PFSK-1 (cell line): ENCODE data around the gene RBM26.

Experiments
- FOXP2 ChIP-seq: optimal IDR thresholded peaks from 2 replicates; pipeline ENCODE3; 2011; ENCODE audit warnings: borderline replicate concordance, control low read depth, inconsistent platforms; ENCODE audit not compliant: insufficient read depth; ENCODE audit errors: extremely low read length, extremely low read depth
- POLR2AphosphoS5 ChIP-seq: IDR thresholded peaks from 2 replicates; pipeline ENCODE4 v1.6.1; 2012; ENCODE audit warnings: low read depth, mild to moderate bottlenecking, control low read depth, low read length, moderate library complexity
- SIN3A ChIP-seq: IDR thresholded peaks from 2 replicates; pipeline ENCODE4 v1.6.1; 2012; ENCODE audit warnings: mild to moderate bottlenecking, low read length, moderate library complexity, borderline replicate concordance; ENCODE audit not compliant: insufficient read depth
- TAF1 ChIP-seq: IDR thresholded peaks from 2 replicates; pipeline ENCODE4 v1.6.1; 2012; ENCODE audit warnings: low read length, control low read depth, borderline replicate concordance; ENCODE audit not compliant: insufficient read depth
- TF ChIP-seq, protein P1 (sequence below), 2 experiments: IDR thresholded peaks; 2 replicates each; pipeline versions ENCODE4 v1.6.1 to v1.8.0; 2011 to 2012; ENCODE audit warnings: low read depth in 2 of 2, low read length in 2 of 2, control low read depth in 1 of 2, inconsistent platforms in 1 of 2, mild to moderate bottlenecking in 1 of 2, moderate library complexity in 1 of 2; ENCODE audit not compliant: insufficient read depth in 1 of 2

The RBM26 gene

DNA sequence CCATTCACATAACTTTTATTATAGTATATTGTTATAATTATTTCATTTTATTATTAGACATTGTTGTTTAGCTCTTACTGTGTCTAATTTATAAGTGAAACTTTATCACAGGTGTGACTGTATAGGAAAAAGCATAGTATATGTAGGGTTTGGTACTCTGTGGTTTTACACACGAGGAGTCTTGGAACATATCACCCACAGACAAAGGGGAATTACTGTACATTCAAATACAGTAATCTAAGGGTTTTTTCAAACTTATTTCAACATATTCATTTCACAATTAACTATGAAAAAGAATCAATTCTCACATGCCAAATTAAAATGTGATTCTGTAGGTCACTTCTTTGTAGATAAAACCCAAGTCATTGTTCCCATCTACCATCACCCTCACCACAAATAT lies 46.0 kb downstream of the RBM26 start:
- TF ChIP-seq FOXP2: no peak
- no peak for TF ChIP-seq SIN3A

DNA sequence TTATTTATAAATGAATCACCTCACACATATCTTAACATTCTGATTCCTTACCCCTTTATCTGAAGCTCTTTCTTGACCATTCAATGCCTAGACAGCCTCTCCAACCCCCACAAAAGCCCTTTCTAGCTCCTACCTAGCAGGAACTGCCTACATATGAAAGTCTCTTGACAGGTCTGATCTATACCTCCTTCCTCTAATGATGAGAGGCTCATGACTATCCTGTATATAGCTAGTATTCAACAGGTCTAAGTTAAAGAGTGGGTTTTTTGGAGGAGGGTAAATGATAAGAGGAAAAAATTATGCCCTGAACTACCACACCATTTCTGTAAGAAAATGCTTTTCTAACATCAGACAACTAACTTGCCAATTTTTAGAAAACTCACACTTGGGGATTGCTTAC lies 47.0 kb downstream of the RBM26 start:
- no peak for TF ChIP-seq SIN3A
- no peak for TF ChIP-seq TAF1

DNA sequence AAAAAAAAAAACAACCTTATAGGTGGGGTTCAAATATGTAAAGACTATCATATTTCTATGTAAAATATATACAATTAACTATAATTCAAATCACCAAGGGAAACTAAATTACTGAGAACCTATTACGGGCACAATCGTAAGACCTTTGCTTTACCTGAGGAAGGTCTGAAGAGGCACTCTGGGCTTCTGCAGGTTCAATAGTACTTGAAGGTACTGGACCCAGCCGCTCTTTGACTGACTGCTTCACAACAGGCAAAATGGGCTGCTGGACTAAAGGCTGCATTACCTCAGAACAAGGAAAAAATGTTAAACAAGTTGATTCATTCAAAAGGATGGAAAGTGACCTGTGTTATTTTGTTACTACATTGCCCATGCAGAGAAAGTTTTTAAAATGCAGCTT lies 51.8 kb downstream of the RBM26 start:
- no peak for TF ChIP-seq TAF1

DNA sequence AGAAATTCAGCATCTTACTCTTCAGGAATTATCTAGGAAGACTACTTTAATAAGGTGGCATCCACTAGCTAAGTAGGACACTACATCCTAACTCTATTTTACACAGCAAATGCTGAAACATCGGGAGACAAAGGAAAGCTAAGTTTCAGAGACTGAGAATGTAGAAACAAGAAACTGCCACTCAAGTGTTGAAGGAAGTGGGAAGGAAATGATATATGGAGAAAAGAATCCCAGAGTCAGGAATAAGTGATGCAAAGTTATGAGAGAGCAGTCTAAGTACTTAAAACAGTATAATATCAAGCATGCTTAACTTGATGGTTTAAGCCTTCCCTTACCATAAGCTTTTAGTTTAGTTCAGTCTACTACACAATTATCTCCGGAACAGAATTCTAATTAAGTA lies 52.4 kb downstream of the RBM26 start:
- no peak for TF ChIP-seq TAF1
- no peak for TF ChIP-seq FOXP2
- TF ChIP-seq SIN3A: no peak
- TF ChIP-seq, protein P1, sequence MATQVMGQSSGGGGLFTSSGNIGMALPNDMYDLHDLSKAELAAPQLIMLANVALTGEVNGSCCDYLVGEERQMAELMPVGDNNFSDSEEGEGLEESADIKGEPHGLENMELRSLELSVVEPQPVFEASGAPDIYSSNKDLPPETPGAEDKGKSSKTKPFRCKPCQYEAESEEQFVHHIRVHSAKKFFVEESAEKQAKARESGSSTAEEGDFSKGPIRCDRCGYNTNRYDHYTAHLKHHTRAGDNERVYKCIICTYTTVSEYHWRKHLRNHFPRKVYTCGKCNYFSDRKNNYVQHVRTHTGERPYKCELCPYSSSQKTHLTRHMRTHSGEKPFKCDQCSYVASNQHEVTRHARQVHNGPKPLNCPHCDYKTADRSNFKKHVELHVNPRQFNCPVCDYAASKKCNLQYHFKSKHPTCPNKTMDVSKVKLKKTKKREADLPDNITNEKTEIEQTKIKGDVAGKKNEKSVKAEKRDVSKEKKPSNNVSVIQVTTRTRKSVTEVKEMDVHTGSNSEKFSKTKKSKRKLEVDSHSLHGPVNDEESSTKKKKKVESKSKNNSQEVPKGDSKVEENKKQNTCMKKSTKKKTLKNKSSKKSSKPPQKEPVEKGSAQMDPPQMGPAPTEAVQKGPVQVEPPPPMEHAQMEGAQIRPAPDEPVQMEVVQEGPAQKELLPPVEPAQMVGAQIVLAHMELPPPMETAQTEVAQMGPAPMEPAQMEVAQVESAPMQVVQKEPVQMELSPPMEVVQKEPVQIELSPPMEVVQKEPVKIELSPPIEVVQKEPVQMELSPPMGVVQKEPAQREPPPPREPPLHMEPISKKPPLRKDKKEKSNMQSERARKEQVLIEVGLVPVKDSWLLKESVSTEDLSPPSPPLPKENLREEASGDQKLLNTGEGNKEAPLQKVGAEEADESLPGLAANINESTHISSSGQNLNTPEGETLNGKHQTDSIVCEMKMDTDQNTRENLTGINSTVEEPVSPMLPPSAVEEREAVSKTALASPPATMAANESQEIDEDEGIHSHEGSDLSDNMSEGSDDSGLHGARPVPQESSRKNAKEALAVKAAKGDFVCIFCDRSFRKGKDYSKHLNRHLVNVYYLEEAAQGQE (IDR thresholded peaks at IDR 0.05; ENCODE audit: insufficient read depth in 1 of 2, low read depth in 2 of 2, low read length in 2 of 2): no peak
- TF ChIP-seq POLR2AphosphoS5: no peak

DNA sequence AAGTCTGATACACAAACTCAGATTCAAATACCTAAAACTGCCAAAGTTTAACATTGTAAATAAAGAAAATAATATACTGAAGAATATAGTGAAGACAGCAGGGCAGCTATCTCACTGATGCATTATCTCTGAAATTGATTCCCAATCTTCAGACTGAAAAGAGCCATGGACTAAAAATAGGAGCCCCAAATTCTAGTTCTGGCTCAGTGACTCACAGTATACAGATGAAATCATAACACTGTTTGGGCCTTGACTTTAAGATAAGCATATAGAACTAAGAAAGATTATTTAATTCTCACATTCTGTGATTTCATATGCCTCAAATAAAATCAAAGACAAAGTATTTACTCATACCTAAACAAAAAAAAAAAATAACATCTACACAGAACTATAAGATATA lies 53.9 kb downstream of the RBM26 start:
- TF ChIP-seq FOXP2 (no peak), SIN3A (no peak), TAF1 (no peak)
- TF ChIP-seq, protein P1 (IDR thresholded peaks at IDR 0.05; ENCODE audit: insufficient read depth in 1 of 2, low read depth in 2 of 2, low read length in 2 of 2): no peak

DNA sequence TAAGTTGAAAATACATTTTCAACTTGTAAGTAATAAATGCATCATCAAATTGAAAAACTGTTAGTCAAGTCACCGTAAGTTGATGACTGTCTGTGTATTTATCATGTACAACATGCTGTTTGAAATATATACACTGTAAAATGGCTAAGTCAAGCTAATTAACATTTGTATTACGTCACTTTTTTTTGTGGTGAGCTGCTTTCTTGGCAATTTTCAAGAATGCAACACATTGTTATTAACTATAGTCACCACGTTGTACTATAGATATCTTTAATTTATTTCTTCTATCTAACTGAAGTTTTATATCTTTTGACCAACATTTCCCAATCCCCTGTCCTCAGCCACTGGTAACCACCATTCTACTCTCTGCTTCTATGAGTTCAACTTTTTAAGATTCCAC lies 57.0 kb downstream of the RBM26 start:
- TF ChIP-seq, protein P1 (IDR thresholded peaks at IDR 0.05; ENCODE audit: insufficient read depth in 1 of 2, low read depth in 2 of 2, low read length in 2 of 2): no peak
- no peak for TF ChIP-seq POLR2AphosphoS5
- no peak for TF ChIP-seq FOXP2
- TF ChIP-seq SIN3A: no peak
- no peak for TF ChIP-seq TAF1

DNA sequence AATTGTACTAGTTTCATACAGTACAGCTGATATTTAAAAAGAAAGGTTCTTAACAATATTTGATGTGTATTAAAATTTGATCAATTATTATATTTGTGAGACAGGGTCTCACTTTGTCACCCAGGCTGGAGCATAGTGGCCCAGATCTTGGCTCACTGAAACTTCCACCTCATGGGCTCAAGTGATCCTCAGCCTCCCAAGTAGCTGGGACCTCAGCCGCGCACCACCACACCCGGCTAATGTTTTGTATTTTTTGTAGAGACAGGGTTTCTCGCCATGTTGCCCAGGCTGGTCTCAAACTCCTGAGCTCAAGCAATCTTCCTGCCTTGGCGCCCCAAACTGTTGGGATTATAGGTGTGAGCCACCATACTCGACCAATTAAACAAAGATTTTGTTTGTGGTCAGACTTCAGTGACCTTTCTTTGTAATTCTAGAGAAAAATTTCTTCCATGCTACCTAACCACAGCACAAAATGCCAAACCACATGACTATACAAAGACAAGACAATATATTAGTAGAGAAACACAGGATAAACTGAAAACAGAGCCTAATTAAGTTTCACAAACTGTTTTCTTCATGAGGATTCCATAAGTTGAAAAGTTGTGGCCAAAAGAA lies 59.6 kb downstream of the RBM26 start:
- TF ChIP-seq TAF1 (no peak), FOXP2 (no peak), POLR2AphosphoS5 (no peak), SIN3A (no peak)
- TF ChIP-seq, protein P1 (IDR thresholded peaks at IDR 0.05; ENCODE audit: insufficient read depth in 1 of 2, low read depth in 2 of 2, low read length in 2 of 2): no peak
